ENCODE measurements around the gene HS3ST1.

HS3ST1 gene

DNA sequence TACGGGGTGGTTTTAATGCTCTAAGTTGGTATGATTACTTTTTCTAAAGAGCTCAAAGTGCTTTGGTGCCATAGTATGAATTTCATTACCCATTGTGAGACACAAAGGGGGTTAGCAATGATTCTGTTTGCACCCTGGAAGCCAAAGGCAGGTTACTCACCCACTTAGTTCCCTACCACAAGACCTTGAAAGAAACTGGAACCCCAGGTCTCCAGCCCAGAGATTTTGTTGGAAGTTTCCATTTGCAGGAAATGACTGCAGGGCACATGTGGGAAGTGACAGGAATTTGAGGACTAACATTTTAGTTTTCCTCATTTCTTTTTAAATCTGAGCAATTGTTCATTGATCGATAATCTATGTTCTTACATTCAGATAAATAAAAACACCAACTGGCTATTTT is 1.8 kb upstream of the HS3ST1 start:
- no peak for DNase-seq

DNA sequence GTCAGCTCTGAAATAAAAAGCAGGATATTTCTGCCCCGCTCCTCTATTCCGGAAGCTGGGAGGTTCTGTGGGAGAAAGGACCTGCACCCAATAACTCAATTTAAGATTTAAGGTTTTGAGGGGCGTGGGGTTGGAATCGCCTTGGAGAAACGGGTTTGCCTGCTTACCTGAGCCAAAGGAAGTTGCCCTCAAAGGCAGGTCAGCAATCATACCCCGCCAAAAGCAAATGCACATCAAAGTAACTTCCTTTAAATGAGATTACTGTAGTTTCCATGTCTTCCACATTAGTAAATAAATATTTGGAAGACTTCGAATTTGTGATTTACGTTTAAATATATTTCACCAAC is 978 bp upstream of the HS3ST1 start:
- no peak for DNase-seq

DNA sequence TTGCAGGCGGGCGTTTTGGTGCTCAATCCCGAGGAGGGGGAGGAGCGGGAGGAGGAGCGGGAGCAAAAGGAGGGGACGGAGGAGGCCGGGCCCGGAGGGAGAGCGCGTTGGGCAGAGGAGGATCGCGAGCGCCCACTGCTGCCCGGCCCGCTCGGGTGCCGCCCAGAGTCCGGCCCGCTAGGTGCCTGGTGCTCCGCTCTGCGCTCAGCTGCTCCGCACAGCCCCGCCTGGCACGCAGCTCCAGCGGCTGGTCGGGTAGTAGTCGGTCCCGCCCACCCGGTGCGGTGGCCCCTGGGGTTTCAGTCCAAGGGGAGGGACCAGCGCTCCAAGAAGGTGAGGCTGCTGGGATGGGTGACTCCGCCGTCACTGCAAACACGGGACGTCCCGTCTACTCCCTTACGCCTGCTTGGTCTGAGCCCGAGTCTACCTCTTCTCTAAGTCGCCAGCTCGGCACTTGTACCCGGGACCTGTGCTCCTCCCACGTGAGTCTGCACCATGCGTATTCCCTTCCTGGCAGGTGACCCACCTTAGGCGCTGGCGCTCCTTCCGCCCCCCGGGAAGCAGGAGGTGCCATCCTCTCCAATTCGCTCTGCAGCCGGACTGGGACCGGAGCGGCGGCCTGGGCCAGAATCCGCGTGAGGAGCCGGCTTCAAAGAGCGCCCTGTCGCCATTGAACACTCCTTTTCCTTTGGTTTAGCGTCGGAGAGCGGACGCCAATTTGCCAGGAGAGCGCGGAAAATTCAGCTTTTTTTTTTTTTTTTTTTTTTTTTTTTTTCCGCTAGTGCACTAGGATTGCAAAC is 405 bp upstream of the HS3ST1 start:
- DNase-seq = peak; percentile 29

DNA sequence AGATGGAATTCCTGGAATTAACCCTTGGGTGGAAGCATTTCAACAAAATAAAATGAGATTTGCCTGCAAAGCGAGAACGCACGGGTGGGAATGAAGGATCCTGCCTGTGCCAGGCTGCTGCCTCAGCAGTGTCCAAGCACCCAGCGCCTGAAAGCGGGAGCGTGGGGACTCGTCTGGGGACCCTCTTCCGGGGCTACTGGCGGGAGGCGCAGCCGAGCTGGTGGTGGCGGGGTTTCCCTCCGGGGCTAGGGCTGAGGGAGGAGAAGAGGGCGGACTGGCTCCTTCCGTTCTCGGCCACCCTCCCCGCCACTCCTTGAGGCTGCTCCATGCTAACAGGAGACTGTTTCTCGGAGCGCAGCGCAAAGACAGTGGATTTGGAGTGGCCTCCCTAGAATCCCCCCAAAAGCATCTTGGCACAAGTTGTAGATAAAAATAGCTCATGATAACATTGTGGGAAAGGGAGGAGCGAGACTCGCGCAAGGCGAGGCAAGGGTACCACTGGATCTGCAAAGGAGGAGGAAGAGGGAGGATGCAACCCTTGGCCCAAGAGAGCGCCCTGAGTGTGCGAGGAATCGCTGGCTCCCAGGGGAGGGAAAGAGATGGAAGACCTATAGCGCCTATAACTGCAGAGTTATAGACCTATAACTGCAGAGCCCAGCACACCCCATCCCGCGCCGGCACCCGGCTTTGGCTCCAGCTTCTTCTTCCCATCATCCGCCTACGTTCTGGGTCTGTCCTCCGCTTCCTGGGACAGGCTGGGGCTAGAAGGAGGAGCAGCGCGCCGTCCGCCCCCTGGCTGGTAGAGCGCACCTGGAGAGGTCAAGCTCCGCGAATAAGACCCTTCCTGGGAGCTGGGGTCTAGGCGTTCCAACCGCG is 1.3 kb downstream of the HS3ST1 start:
- DNase-seq = no peak

DNA sequence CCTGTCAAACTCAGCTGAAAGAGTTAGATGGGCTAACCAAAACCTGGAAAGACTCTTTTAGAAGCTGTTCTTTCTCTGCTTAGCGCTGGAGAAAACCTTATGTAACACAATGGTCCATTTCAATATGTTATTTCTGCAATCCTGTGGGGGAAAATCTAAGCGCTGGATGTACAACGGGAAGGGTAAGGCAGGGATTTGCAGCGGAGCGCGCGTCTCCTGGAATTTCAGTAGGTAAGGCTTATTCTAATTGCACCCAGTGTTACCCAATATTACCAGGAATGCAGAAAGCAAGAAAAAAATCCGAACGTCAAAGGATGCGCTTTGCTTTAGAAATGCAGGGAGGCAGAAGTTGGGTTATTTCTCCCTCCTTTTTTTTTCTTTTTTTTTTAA is 2.0 kb downstream of the HS3ST1 start:
- no peak for DNase-seq

DNA sequence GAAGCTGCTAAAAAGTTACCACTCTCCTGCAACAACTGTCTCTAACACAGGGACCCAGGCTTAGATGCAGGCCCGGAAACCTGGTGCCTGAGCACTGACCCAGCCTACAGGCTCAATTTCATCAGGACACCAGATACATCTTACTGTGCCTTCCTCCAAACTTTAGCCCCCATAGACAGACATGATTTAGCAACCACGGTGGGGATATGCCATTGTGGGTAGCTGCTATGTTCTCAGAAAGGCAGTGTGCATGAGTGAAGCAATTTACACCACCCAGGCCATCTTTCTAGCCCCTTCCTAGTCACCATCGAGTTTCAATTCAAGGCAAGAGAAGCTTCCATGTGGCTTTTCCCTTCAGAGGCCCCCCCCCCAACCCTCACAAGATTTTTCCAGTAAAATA is 2.7 kb downstream of the HS3ST1 start:
- DNase-seq = no peak

DNA sequence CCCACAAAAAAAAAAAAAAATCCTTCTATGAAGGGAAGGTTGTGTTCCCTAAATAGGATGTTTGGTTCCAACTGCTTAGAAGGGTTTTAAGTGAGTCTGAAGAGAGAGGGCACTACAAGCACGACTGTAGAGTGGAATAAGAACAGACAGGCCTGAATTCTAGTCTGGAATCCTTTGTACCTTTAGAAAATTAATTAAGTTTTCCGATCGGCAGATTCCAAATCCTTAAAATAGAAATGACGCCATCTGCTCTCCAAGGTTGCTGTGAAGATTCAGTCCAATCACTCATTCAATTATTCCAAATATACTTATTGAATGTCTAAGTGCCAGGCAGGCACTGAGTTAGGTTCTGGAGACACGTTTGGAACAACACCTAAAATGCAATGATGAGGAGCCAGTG is 3.8 kb downstream of the HS3ST1 start:
- no peak for DNase-seq

DNA sequence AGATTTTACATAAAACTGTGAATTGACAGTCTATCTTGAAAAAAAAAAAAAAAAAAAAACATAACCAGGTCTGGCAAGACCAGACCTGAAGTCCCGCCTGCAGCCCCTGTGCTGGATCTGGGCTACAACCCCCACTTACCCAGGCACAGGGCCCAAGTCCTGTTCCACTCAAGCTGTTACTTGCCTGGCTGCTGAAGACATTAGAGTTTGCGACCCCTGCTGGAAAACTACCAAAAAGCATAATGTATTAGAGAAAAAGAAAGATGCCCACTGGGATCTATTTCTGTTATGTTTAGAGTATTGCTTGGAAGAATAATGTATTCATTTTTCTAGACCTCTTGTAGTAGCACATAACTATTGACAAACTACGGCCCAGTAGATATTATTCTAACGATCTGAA is 4.7 kb downstream of the HS3ST1 start:
- peak; percentile 74 for DNase-seq

DNA sequence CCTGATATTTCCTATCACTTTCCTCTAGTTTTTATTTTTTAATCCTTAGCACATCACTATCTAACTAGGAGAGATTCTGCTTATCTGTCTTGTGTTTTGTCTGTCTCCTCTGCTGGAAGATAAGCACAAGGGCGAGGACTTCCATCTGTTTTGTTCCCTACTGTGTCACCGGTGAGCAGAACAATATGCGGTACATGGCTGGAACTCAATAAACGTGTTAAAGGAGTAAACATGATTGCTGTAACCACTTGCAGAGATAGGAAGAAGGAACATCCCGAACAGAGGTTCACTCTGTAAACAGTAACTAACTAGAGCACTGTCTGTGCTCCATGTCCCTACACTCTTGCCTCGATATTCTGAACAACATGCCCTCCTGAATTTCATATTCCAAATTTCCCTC is 5.2 kb downstream of the HS3ST1 start:
- no peak for DNase-seq

DNA sequence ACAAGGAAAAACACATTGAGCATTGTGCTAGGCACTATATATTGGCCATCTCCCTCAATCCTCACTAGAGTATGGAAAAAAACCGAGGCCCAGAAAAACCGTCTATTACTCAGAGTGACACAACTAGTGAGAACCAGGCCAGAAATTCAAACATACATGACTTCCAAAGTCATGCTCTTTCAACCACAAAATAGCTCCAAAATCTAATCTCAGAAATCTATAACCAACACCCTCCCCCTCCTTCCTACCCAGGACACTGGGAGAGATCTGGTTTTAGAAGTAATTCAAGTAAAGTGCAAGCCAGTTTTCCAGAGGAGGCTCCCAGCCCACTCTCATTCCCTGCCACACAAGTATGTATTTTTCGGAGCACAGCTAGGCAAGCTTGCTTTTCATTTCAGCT is 7.6 kb downstream of the HS3ST1 start:
- no peak for DNase-seq

DNA sequence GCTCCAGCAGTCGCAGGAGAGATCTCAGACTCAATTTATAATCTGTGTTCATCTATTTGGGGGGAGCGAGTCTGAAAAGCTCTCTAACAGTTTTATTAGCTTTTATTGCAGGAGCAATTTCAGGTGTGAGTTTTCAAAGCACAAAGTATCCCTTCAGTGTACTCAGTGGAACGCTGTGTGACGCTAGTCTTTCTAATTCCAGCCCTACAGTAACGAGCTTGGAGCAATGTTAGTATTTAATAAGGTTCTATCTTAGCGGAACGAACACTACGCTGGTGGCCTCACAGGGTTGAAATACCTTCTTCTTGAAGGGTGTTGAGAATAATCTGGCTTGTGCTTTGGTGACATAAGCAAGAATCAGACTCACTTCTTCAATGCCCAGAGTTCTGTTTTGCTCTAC is 8.4 kb downstream of the HS3ST1 start:
- DNase-seq = no peak

DNA sequence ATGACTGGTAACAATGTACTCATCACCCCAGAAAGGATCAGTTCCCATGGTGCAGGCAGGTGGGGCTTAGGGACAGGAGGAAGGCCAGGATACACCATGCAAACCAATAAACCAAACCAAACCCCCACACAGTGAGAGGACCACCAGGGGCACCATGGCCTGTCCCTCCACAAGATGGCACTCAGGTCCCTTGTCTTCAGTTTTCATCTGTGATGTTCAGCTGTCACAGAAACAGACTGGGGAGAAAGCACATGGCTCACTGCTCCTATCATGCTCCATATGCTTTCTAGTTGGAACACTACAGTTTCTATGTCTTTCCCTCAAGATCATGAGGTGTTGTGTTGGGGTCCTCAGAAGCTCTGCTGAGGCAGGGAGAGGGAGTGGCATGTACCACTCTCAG is 10.1 kb downstream of the HS3ST1 start:
- DNase-seq = peak; percentile 40

DNA sequence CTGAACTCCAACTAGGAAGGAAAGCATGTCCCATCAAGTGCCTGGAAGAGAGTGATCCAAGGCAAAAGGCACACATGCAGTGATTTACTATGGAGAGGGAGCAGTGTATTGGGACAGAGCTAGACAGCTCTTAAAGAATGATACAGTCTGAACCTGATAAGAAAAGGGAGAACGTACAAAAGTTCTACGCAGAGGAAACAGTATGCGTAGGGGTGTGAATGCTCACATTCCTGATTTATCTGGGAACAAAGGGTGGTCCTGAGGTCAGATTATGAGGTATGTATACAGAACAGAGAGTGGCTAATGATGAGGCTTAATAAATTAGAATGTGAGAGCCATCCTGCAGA is 12.0 kb downstream of the HS3ST1 start:
- DNase-seq = no peak

DNA sequence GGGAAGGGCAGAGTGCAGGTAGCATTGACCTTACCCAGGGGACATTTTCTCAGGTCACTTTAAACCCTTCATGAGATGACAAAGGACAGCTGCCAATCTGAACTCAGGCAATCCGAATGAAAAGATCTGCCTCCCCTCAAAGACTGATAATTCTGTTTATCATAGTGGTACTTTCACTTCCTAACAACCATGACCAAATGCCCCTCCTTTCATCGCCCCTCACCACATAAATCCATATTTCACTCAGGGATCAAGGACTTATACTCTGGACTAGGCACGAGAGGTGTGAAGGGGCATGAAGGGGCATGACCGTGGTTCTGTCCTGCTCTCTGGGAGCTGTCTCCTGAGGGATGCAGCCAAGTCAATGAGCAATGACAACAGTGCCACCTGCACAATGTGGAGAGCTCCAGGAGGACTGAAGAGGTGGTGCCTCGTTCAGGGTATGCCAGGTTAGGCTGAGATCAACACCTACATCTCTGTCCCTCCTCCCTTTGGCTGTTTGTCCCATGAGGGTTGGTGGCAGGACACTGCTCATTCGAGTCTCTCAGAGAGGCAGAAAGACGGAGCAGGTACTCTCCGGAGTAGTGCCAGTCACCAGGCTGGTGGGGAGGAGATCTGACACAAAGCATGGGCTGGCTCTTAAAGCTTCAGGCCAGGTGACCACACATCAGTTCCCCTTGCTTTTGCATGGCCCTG is 12.5 kb downstream of the HS3ST1 start:
- no peak for DNase-seq

DNA sequence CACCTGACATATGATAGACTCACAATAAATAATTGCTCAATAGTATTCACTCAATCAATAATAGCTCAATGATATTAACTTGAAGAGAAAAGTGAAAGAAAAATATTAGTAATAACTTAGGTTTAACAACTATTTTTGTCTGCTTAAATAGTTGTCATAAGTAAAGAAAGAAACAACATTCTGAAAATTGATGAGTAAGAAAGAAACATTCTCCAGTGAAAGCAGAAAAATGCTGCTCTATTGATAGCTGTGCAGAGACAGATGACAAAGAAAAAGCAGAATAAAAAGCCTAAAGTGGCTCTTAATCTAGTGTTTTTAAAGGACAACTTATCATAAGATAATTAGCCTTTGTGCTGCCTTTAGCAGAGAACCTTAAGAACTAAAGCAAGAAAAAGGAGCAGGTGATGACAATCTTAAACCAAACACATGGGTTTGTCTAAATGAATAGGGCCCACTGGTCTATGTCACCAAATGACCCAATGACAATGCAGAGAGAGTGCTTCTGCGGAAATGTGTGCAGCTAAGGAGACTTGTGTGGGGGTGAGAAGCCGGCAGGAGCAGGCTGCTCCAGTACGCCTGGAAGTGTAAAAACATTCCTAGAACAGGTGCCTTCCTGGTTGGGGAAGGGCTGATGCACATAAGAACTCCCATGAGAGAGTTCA is 13.2 kb downstream of the HS3ST1 start:
- DNase-seq = no peak

DNA sequence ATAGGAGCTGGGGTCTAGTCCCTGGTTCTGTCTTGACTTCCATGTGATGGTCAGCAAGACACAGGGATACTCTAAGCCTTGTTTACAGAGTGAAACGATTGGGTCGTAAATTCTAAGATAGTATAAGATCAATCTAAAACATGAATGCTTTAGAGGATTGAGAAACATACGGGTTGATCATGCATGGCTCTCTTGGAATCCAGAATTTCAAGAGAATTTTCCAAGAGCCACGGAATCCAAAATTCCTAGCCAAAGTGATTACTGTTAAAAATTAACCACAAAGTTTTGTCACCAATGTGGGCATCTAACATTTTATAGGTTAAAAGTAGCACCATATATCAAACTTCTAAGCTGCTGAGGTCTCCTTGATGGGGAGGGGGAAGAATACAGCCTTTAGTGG is 16.5 kb downstream of the HS3ST1 start:
- DNase-seq = no peak

DNA sequence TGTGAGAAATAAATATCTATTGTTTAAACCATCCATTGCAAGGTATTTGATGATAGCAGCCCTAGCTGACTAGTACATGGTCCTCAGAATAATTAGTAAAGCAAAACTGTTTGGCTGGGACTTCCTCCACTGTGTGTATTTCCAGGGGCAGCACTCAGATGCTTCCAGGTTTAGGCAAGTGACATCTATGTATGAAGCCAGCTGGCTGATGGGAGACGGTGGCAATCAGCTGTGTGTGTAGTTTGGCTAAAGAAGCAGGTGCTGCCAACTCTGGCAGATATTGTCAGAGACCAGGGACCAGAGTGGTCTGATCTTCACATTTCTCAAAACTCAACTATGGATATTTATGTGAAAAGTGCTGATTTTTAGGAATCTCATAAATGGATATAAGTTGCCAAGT is 19.1 kb downstream of the HS3ST1 start:
- DNase-seq = no peak

DNA sequence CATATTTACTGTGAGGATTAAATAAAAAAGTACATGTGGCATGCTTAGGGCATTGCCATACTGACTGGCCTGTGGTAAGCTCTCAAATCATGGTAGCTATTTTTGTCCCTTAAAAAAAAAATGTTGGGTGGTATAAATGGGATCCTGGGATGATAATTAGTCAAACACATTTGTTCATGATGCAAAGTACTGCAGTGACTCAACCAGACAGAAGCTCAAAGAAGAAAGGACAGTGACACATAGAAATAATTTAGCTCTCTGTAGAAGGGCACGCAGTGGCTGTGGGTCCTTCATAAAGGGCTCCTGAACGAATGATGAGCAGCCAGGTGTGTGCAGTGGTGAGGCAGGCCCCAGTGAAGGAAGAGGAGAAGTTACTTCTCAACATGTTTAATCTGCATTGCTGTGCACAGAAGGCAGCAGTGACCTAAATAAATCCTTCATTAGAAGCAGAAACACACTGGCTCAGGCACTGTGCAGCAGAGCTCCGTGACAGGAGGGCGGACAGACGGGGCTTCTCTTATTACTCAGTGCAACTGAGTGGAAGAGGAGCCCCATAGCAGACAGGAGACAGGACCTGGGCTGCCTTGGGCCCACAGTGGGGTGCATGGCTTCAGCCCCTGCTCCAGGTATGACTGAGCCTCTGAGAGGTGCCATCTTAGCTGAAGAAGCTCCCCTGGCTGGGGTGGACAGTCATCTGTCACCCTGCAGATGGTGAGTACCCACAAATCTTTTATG is 20.3 kb downstream of the HS3ST1 start:
- DNase-seq = peak; percentile 46

DNA sequence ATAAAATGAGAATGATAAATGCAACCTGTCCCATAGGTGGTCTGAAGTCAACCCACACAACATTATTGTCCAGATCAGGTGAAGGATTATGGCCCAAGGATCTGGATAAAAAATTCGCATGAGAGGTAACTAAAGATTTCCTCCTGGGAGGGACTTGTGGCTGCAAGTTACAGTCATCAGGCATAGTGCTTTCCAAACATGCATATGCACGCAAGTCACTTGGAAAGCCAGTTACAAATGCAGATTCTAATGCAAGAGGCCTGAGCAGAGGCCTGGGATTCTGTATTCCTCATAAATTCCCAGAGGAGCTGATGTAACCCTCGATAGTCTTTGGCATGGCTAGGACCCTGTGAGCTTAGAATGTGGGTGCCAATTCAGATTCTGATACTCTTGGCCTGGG is 21.1 kb downstream of the HS3ST1 start:
- no peak for DNase-seq

DNA sequence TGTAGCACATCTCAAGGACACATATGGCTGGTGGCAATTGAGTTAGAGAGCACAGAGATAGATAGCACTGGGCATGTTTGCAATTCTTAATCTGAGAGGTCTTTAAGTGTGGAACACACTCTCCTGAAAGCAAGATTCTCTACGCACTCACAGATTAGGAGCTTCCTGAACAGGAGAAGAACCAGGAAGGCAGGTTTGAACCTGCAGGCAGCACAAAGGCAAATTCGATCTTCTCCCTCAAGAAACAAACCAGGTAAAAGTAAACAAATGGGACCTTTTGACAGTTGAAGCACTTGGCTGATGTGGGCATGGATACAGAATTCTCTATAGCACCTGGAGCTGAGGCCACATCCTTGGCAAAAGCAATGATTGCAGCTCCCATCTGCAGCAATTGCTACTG is 24.3 kb downstream of the HS3ST1 start:
- no peak for DNase-seq

DNA sequence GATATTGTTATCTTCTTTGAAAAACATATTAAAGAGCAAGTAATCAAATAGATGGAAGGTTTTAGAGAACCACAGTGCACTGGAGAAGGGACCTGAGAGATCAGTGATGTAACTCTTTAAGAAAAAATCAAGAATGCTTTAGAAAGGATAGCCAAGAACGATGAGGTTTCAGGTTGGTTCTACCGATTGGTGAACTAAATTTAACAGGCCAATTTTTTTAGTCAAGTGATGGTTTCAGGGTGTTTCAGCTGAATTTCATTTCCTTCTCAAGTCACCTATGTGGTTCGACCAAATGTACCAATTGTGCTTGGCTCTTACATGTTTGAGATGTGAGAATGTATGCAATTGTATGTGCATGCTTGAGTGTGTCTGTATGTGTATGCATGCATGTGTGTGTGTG is 26.5 kb downstream of the HS3ST1 start:
- no peak for DNase-seq

DNA sequence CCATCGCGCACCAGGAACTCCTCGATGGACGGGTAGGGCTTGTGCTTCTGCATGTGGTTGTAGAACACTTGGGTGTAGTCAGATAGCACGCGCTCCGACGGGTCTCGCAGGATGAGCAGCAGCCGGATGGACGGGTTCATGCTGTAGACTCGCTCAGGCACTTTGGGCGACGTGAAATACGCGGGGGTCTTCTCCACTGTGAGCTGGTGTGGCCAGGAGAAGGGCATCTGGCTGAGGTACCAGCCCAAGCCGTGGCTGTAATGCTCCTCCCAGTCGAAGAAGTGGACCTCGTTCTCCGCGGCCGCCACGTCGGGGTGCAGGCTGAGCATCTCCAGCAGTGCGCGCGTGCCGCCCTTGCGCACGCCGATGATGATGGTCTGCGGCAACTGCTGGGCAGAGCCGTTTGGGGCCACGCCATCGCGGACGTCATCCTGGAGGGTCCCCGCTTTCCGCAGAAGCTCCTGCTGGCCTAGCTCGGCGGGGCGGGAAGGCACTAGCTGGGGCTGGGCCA is 29.2 kb downstream of the HS3ST1 start:
- no peak for DNase-seq
